Measurements from ENCODE around the gene SALL2. TPM values are rescaled to one million over a fixed set of nuclear protein-coding genes. Genes with fewer than 3 reads are reported as not detected.
A peak's percentile ranks its signal among the peaks of the same experiment; 100 is the strongest.

SALL2 gene
- total and polyA plus RNA-seq, 2 of the 8 experiments (the other 6 are each of a cell fraction or from before 2014, with no cell fraction given): 310 to 360 TPM

DNA sequence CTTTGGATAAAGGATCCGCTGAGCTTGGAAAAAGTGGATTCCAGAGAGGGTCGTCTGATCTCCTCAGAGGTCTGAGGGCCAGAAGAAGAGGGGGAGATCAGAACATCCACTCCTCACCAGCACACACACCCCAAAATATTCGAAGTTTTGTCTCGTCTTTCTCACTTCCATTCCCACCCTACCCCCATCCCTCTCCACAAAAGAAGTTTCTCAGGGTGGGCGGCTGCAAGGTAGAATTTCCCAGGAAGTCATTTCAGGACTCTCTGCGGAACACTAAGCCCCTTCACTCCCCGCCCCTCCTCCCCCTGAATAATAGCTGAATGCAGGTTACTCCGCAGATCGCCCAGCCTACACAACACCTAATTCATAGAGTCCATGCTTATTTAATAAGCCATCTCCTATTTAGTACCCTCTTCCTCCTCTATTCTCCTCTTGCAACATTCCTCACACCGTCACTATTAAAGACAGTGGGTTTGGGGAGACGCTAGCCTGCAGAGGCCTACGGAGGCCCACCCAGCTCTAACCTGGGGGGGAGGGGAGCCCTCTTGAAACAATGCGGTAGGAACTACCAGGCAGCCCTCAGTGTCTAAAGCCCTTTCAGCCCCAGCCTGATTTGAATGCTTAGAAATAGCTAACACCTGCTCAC, 649 bp upstream of the SALL2 start (continued):
- no peak for TF ChIP-seq SUZ12 (IDR thresholded peaks at IDR 0.05; ENCODE audit: low read length)
- TF ChIP-seq CEBPB (IDR thresholded peaks at IDR 0.05; ENCODE audit: low read depth, low read length): peak; percentile 57; the same call in 1 of the 2 replicates
- no peak for TF ChIP-seq SP2 (IDR thresholded peaks at IDR 0.05; ENCODE audit: low read length)
- no peak for TF ChIP-seq KDM5A (IDR thresholded peaks at IDR 0.05; ENCODE audit: low read length)
- peak; percentile 46; the same call in 1 of the 2 replicates for TF ChIP-seq TAF1 (IDR thresholded peaks at IDR 0.05; ENCODE audit: low read depth, low read length)
- peak; percentile 73 for TF ChIP-seq SP1 (IDR thresholded peaks at IDR 0.05; ENCODE audit: low read depth, low read length)
- TF ChIP-seq TEAD4 (IDR thresholded peaks at IDR 0.05; ENCODE audit: low read depth, low read length): peak; percentile 43; the same call in 1 of the 2 replicates
- TF ChIP-seq RAD21 (IDR thresholded peaks at IDR 0.05 in 1 of 2, conservative IDR thresholded peaks at IDR 0.05 in 1 of 2; ENCODE audit: low read depth in 2 of 2, low read length in 2 of 2): peak in 1 of 2 experiments; percentile 7; a peak in 1 of 4 replicates
